K562 (cell line): ENCODE measurements around the gene FAF2. TPM values are rescaled to one million over a fixed set of nuclear protein-coding genes. Genes with fewer than 3 reads are reported as not detected.
A peak's percentile ranks its signal among the peaks of the same experiment; 100 is the strongest.

Source experiments
- ATAC-seq: fragments of 200-7000 bp; cut with Tn5 transposase; 3 replicates; pipeline ENCODE4 v1.9.1; 2020; ENCODE audit warnings: moderate library complexity
- BruUV-seq: library from RNA; stranded (reverse); fragments of 400-500 nt; replicated peaks from 2 replicates; lab custom pipeline; 2021; lab: Mats Ljungman, UMichigan
- CTCF ChIA-PET: fragments of 300-600 bp; formaldehyde crosslinking; extraction: SDS; loops from one replicate; lab custom pipeline; 2021; ENCODE audit warnings: low intra/inter-chr PET ratio; lab: Yijun Ruan, JAX
- POLR2A ChIA-PET: fragments of 300-600, 350-650 bp; sonication (Branson Sonifier 250); formaldehyde crosslinking; extraction: SDS; loops from one replicate; lab custom pipeline; 2021; ENCODE audit warnings: antibody characterized with exemption, inconsistent platforms; lab: Yijun Ruan, JAX
- DNase-seq, 4 experiments: peaks; one replicate each; pipeline versions ENCODE4 v3.0.0 to v3.0.0-alpha.2; 2011 to 2018; ENCODE audit warnings: low spot score in 3 of 4, mixed read lengths in 3 of 4; ENCODE audit errors: extremely low read depth in 1 of 4
- FAIRE-seq: peaks from 2 replicates; lab custom pipeline; 2011; peaks lifted over from hg19 to GRCh38; lab: Jason Lieb, UNC
- H2AFZ ChIP-seq: 2 replicates; pipeline ENCODE4 v1.6.0; 2011; ENCODE audit warnings: low read depth, low read length, control low read depth, inconsistent platforms
- H3K27ac ChIP-seq: fragments of 200-600 bp; 3 replicates; pipeline ENCODE4 v1.8.0; 2011; ENCODE audit warnings: low read depth, mild to moderate bottlenecking, control low read depth, inconsistent platforms, low read length, moderate library complexity, mixed read lengths; ENCODE audit errors: extremely low read depth
- H3K27me3 ChIP-seq, 2 experiments: fragments of 300-600 bp in 1 of 2; 2 replicates in 1 of 2; 3 replicates in 1 of 2; pipeline versions ENCODE4 v1.6.0 to v1.8.0; 2011; ENCODE audit warnings: inconsistent platforms in 2 of 2, low read length in 2 of 2, mild to moderate bottlenecking in 1 of 2, mixed read lengths in 1 of 2, moderate library complexity in 1 of 2; ENCODE audit not compliant: control insufficient read depth in 2 of 2, insufficient read depth in 2 of 2
- H3K36me3 ChIP-seq: fragments of 300-600 bp; 3 replicates; pipeline ENCODE4 v1.8.0; 2011; ENCODE audit warnings: mild to moderate bottlenecking, low read length, inconsistent platforms; ENCODE audit not compliant: control insufficient read depth, insufficient read depth
- H3K4me1 ChIP-seq, 2 experiments: fragments of 200-600 bp in 1 of 2; replicated peaks in 1 of 2; 2 replicates in 1 of 2; 3 replicates in 1 of 2; pipeline versions ENCODE4 v1.5.1 to v1.8.0; 2011; ENCODE audit warnings: inconsistent platforms in 2 of 2, low read length in 2 of 2, mild to moderate bottlenecking in 1 of 2, mixed read lengths in 1 of 2, moderate library complexity in 1 of 2; ENCODE audit not compliant: control insufficient read depth in 2 of 2, insufficient read depth in 2 of 2
- H3K4me2 ChIP-seq: 2 replicates; pipeline ENCODE4 v1.6.1; 2011; ENCODE audit warnings: low read length, control low read depth, inconsistent platforms, mixed read lengths; ENCODE audit not compliant: insufficient read depth
- H3K4me3 ChIP-seq: fragments of 200-600 bp; sonication (generic), shearing (Covaris generic); 2 replicates; pipeline ENCODE4 v1.5.1; 2016; ENCODE audit warnings: control low read depth, inconsistent platforms
- H3K79me2 ChIP-seq: fragments of 200-600 bp; 3 replicates; pipeline ENCODE4 v1.8.0; 2011; ENCODE audit warnings: low read length, inconsistent platforms; ENCODE audit not compliant: control insufficient read depth, insufficient read depth
- H3K9ac ChIP-seq, 2 experiments: 2 replicates each; pipeline versions ENCODE4 v1.6.0 to v1.6.1; 2011; ENCODE audit warnings: low read depth in 2 of 2, low read length in 2 of 2, control low read depth in 1 of 2, inconsistent platforms in 1 of 2, mild to moderate bottlenecking in 1 of 2, mixed read lengths in 1 of 2; ENCODE audit not compliant: insufficient read depth in 1 of 2
- H3K9me1 ChIP-seq: one replicate; pipeline ENCODE4 v1.6.0; 2011; ENCODE audit warnings: inconsistent platforms, mild to moderate bottlenecking, low read length, moderate library complexity; ENCODE audit not compliant: control insufficient read depth, insufficient read depth
- H3K9me3 ChIP-seq: replicated peaks from 2 replicates; pipeline ENCODE4 v1.5.1; 2011; ENCODE audit warnings: low read depth, low read length, inconsistent platforms; ENCODE audit not compliant: control insufficient read depth, insufficient read depth
- H4K20me1 ChIP-seq: replicated peaks from 2 replicates; pipeline ENCODE4 v1.6.1; 2011; ENCODE audit warnings: low read length, inconsistent platforms, mixed read lengths; ENCODE audit not compliant: control insufficient read depth, insufficient read depth
- NR2C1 ChIP-seq, 2 experiments: fragments of 450-650 bp; IDR thresholded peaks; 2 replicates each; pipeline ENCODE4 v1.6.1; 2017; ENCODE audit warnings: mild to moderate bottlenecking in 2 of 2, antibody characterized with exemption in 1 of 2, inconsistent platforms in 1 of 2, missing compliant biosample characterization in 1 of 2, missing genetic modification characterization in 1 of 2
- SAFB ChIP-seq: fragments of 200-400 bp; formaldehyde crosslinking; IDR thresholded peaks from 2 replicates; pipeline ENCODE4 v1.6.1; 2017; ENCODE audit warnings: low read depth, low read length, borderline replicate concordance
- SRSF7 ChIP-seq: fragments of 200-400 bp; formaldehyde crosslinking; optimal IDR thresholded peaks from 2 replicates; pipeline ENCODE3; 2017; ENCODE audit warnings: mild to moderate bottlenecking, low read depth, low read length
- ZNF121 ChIP-seq: sonication (generic); formaldehyde crosslinking; conservative IDR thresholded peaks from 2 replicates; pipeline ENCODE4 v1.8.0; 2022; ENCODE audit warnings: missing genetic modification reagents
- ZNF146 ChIP-seq: IDR thresholded peaks from one replicate; pipeline ENCODE4 v1.6.1; 2018; ENCODE audit warnings: missing compliant biosample characterization; ENCODE audit not compliant: unreplicated experiment
- WGBS: fragments of 100-300 bp; shearing (Covaris generic); methylation state at CpG from one replicate; pipeline ENCODE4 v1.1.6; 2016; ENCODE audit warnings: low coverage, mixed read lengths; ENCODE audit not compliant: insufficient coverage; ENCODE audit errors: missing lambda C conversion rate; 5-methylcytosine and 5-hydroxymethylcytosine counted together
- in situ Hi-C: fragments of 300-500 bp; cut with MboI; formaldehyde crosslinking; loops from 4 replicates; pipeline ENCODE4 v1.15.0; 2018; ENCODE audit warnings: inconsistent platforms, mixed read lengths
- intact Hi-C: fragments of 100-400 bp; cut with micrococcal nuclease; formaldehyde crosslinking; loops from 2 replicates; pipeline ENCODE4 v1.14.2; 2022
- polyA plus RNA-seq, 8 experiments: library from polyadenylated mRNA; depleted of rRNA in 4 of 8; stranded (reverse) in 5 of 8; unstranded in 3 of 8; fragments of >200 nt; fragmentation: Nextera tagmentation in 2 of 8; fragmentation: Illumina TruSeq in 1 of 8; extraction: Ambion mirVana in 2 of 8; extraction: Trizol in 1 of 8; gene quantifications; 2 replicates each; pipeline versions ENCODE4 v1.2.1 to v1.2.3, GENCODE V29; 2011 to 2014; ENCODE audit warnings: inconsistent platforms in 1 of 8, missing spikeins in 1 of 8
- total RNA-seq, 7 experiments: library from RNA; depleted of rRNA in 6 of 7; stranded (reverse); fragments of >200 nt in 6 of 7; fragmentation: Illumina TruSeq in 2 of 7; extraction: Trizol in 2 of 7; gene quantifications; 2 replicates each; pipeline versions ENCODE4 v1.2.1 to v1.2.3, GENCODE V29; 2011 to 2021; ENCODE audit warnings: low replicate concordance in 1 of 7

FAF2 gene
- total and polyA plus RNA-seq, 9 of the 15 experiments (the other 6 are each of a cell fraction or from before 2014, with no cell fraction given): 25.0 to 44.6 (median 36.1) TPM

- peaks cover 4% of the 10 kb centered on the region; the same call in 1 of the 2 replicates for H4K20me1 ChIP-seq
- CTCF ChIA-PET: no interaction called here
- H3K36me3 ChIP-seq: peaks cover 32% of the 10 kb centered on the region; the same call in 2 of the 3 replicates
- no peak for DNase-seq
- WGBS: 80% methylated on average over 2 of the region's 2 CpGs
- no peaks in the 10 kb centered on the region for H3K9me1 ChIP-seq
- H3K79me2 ChIP-seq: peaks cover 78% of the 10 kb centered on the region
- no peaks in the 10 kb centered on the region for H3K27me3 ChIP-seq
- no peak for ATAC-seq
- H3K4me1 ChIP-seq: no peaks in the 10 kb centered on the region
- POLR2A ChIA-PET: interaction anchor here (0.9 kb wide), 1 partner anchor 10 kb away, joined by 3 read pairs; no protein-coding TSS in a partner anchor
- H3K9me3 ChIP-seq: no peaks in the 10 kb centered on the region
- no peak for FAIRE-seq
- H3K27ac ChIP-seq: no peak overlapping the region
- H3K4me2 ChIP-seq: no peak overlapping the region
- no peak overlapping the region for H3K9ac ChIP-seq
- H2AFZ ChIP-seq: no peak overlapping the region
- in situ Hi-C loops: no loop called here
- intact Hi-C loops: no loop called here
- BruUV-seq: no TSS peak
- no peak overlapping the region for H3K4me3 ChIP-seq
- TF ChIP-seq ZNF146 (CRISPR knock-in tag) (no peak), SRSF7 (no peak), NR2C1 (IDR thresholded peaks at IDR 0.05) (no peak), NR2C1 (tag; IDR thresholded peaks at IDR 0.05) (no peak), SAFB (no peak), ZNF121 (CRISPR knock-in tag) (peak; percentile 57; the same call in 1 of the 2 replicates)
- TF ChIP-seq, all 486 proteins: peak for 1
Observed at GRCh38 chr5:176461349-176461748, 13.2 kb downstream of the FAF2 start.
